Measurements from ENCODE around the gene GALNT10. TPM values are rescaled to one million over a fixed set of nuclear protein-coding genes. Genes with fewer than 3 reads are reported as not detected.

Gene GALNT10
- total RNA-seq, 2 donors from 2014 or later, result 32.2 to 44.1 TPM

DNA sequence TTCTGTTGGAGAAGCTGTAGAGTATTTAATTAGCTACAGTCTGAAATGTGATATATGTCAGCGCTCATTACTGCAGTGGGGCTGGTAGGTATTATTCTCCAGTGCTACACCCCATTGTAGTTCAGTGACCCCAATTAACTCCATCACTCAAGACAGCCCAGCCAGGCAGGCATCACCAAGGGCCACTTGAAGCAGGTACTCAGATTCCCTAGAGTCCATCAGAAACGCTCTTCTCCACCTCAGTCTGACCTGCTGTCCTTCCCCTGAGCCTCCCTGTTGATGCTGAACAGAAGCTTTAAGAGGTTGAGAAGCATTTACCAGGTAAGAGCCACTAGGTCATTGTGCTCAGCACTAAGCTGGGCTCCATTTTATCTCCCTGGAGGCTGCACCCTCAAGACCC is 71.8 kb downstream of the GALNT10 start:
- no peak overlapping the region for H3K27ac Mint-ChIP-seq
- ATAC-seq, result no peak
- H3K4me3 Mint-ChIP-seq, result no peak overlapping the region
- peaks cover 14 to 20% of the 10 kb centered on the region in 2 donors for H3K4me1 Mint-ChIP-seq (ENCODE audit: low read depth in 2 of 2)
- H3K36me3 Mint-ChIP-seq, result no peaks in the 10 kb centered on the region
- no peak for DNase-seq (ENCODE audit: low spot score)
- no peaks in the 10 kb centered on the region for H3K27me3 Mint-ChIP-seq
- no peaks in the 10 kb centered on the region for H3K9me3 Mint-ChIP-seq

DNA sequence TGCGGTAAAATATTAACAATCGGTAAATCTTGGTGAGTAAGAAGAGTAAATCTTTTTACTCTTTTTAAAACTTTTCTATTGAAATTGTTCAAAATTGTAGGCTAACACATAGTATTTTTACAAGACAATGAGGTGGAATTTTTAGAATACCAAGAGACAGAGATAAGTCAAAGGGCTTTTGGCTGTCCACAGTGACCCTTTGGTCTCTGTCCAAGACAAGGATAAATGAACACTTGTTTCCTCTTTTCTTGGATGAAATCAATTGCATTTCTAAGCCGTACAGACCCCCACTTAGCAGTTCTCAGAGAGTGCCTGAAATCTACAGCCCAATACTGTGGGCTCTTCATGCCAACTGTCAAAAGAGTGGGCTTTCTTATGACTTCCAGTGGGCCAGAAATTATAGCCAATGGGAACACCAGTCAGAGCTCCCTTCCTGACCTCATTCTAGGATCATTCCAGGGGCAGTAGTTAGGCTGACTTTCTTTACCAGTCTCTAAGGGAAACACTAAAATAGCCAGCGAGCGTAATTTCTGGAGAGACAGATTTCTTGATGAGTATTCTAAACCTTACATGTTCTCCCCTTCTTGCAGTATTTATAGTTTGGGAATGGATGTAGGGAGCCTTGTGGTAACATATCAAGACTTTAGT is 74.1 kb downstream of the GALNT10 start:
- Mint-ChIP-seq H3K4me1 (ENCODE audit: low read depth in 2 of 2) (peaks cover 22 to 23% of the 10 kb centered on the region in 2 donors), H3K27me3 (no peaks in the 10 kb centered on the region), H3K36me3 (no peaks in the 10 kb centered on the region), H3K4me3 (peak overlapping the region; percentile 16), H3K27ac (no peak overlapping the region), H3K9me3 (no peaks in the 10 kb centered on the region)
- no peak for DNase-seq (ENCODE audit: low spot score)
- no peak for ATAC-seq

DNA sequence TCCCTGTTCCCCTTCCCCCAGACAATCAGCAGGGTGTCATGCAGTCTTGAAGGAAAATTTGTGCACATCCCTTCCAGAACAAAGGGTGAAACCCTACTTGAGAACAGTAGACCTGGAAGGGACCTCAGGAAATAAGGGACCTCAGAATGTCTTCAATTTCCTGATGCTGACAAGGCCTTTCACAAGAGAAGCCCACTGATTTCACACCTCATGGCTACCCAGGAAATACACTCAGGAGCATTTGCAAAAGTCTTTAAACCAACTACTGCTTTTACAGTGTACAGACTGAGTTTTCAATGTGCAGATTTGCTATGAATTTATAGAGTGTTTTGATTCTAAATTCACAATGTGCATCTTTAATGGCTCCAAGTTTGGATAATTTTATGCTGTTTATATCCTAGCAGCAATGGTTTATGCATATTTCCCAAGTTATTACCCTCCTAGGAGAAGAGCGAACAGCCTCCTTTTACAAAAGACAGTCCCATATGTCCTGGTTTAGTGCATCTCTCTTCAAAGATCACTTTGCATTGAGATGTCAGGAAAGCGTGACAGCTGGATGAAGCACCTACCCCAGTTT is 74.8 kb downstream of the GALNT10 start:
- ATAC-seq (peak; percentile 59), DNase-seq (ENCODE audit: low spot score) (no peak)
- Mint-ChIP-seq H3K9me3 (no peaks in the 10 kb centered on the region), H3K27ac (no peak overlapping the region), H3K4me1 (ENCODE audit: low read depth in 2 of 2) (peaks cover 22 to 24% of the 10 kb centered on the region in 2 donors), H3K4me3 (peak overlapping the region; percentile 16), H3K27me3 (no peaks in the 10 kb centered on the region), H3K36me3 (no peaks in the 10 kb centered on the region)

DNA sequence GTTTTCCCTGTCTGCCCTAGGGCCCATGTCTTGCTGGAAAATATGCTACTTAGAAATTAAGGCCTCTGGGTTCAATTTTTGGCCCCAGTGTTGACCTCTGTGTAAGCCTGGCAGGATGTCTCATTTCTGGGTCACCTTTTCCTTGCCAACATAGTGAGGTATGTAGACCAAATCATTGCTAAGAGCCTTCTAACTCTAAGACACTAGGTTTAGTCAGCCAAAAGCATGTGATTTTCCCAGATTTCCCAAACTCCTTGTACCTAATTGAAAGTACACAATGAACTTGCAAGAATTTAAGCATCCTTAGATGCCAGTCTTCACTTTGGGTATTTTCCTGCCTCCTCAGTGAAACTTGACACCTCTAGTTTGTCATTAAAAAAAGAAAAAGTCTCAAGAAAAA is 77.0 kb downstream of the GALNT10 start:
- peaks cover 34 to 35% of the 10 kb centered on the region in 2 donors for H3K4me1 Mint-ChIP-seq (ENCODE audit: low read depth in 2 of 2)
- no peak overlapping the region for H3K27ac Mint-ChIP-seq
- H3K27me3 Mint-ChIP-seq, result no peaks in the 10 kb centered on the region
- ATAC-seq, result no peak
- no peak overlapping the region for H3K4me3 Mint-ChIP-seq
- H3K36me3 Mint-ChIP-seq, result no peaks in the 10 kb centered on the region
- H3K9me3 Mint-ChIP-seq, result no peaks in the 10 kb centered on the region
- no peak for DNase-seq (ENCODE audit: low spot score)

DNA sequence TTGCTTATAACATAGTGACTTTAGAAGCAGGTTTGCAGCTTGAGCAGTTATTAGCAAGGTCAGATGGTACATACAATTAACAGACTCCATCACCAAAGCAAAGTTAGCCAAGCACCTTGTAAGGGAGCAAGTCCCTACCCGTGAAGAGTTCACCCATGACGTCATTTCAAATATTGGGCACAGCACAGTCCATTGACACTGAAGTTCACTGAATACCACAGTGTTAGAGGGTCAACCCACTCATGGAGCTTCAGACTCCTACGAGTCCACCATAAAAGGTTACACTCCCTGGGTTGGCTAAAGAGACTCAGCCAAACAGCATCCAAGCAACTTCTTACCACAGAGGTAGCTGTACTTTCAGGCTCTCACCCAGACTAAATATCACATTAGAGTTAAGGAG is 77.5 kb downstream of the GALNT10 start:
- no peak for ATAC-seq
- H3K27me3 Mint-ChIP-seq, result no peaks in the 10 kb centered on the region
- no peak overlapping the region for H3K4me3 Mint-ChIP-seq
- no peak overlapping the region for H3K27ac Mint-ChIP-seq
- no peaks in the 10 kb centered on the region for H3K36me3 Mint-ChIP-seq
- no peaks in the 10 kb centered on the region for H3K9me3 Mint-ChIP-seq
- peaks cover 39 to 40% of the 10 kb centered on the region in 2 donors for H3K4me1 Mint-ChIP-seq (ENCODE audit: low read depth in 2 of 2)
- DNase-seq (ENCODE audit: low spot score), result no peak

DNA sequence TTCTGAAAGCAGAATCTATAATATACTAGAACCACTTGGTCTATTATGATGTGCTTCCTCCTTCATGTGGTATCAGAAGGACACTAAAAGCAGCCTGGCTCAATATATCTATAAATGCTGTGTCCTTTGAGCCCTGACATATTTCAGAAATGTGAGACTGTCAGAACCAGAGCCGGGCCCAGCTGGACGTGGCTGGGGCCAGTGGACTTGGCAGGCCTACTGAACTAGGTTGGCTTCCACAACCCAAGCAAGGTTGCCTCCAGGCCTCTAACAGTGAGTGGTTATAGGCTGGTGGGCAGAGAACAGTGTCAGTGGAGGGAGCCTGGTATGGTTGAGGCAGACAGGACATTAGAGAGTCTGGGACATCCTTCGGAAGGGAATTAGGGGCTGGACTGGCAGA is 78.9 kb downstream of the GALNT10 start:
- no peaks in the 10 kb centered on the region for H3K36me3 Mint-ChIP-seq
- peak overlapping the region in 1 of 2 donors; percentile 53 for H3K27ac Mint-ChIP-seq
- H3K4me3 Mint-ChIP-seq, result no peak overlapping the region
- peaks cover 48 to 51% of the 10 kb centered on the region in 2 donors for H3K4me1 Mint-ChIP-seq (ENCODE audit: low read depth in 2 of 2)
- H3K27me3 Mint-ChIP-seq, result no peaks in the 10 kb centered on the region
- DNase-seq (ENCODE audit: low spot score) (no peak), ATAC-seq (no peak)
- H3K9me3 Mint-ChIP-seq, result no peaks in the 10 kb centered on the region

DNA sequence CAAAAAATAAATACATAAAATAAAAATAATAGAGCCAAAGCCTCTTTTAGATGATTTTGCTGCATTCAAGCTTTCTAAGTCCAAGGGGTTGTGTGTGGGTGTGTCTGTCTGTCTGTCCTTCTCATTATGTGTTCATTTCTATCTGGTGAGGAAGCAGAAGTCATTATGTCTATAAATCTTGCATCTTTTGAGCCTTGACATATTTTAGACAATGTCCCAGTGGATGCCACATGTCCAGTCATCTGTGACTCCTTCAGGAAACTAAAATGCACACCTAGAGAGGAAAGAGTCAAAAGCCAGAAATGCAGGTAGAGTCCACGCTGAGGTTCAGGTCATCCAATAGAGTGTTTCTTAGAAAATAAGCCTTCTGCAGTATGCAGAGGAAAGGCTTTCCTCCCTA is 80.9 kb downstream of the GALNT10 start:
- Mint-ChIP-seq H3K4me3 (no peak overlapping the region), H3K27me3 (no peaks in the 10 kb centered on the region), H3K9me3 (no peaks in the 10 kb centered on the region), H3K27ac (peak overlapping the region in 1 of 2 donors; percentile 73), H3K36me3 (no peaks in the 10 kb centered on the region), H3K4me1 (ENCODE audit: low read depth in 2 of 2) (peaks cover 40 to 47% of the 10 kb centered on the region in 2 donors)
- ATAC-seq (no peak), DNase-seq (ENCODE audit: low spot score) (no peak)

DNA sequence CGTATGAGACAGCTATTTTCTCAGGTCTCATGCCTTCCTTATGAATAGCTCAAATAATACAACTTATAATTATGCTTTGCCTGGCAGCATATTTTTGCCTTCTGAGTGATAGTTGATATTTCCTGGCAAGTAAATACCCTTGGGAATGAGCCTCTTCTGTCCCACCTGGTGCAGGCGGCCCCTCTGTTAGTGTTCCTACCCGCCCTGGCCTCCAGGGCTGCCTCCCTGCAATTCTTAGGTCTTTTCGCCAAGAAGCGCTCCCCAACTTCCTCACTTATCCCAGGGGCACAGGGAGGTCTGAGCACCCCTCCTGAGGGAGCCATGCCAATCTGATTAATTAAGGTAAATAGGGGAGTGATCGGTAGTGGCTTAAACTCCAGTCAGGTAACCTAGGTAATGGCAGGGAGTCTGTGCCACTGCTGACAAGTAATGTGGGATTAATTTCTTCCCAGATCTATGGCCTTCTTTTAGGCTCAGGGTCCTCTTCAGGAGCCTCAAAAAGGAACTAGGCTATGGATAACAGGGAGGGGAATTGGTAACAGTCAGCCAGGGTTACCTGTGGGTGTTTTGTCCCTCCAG is 81.5 kb downstream of the GALNT10 start:
- Mint-ChIP-seq H3K9me3 (no peaks in the 10 kb centered on the region), H3K27me3 (no peaks in the 10 kb centered on the region), H3K27ac (peak overlapping the region in 1 of 2 donors; percentile 73), H3K4me1 (ENCODE audit: low read depth in 2 of 2) (peaks cover 46 to 48% of the 10 kb centered on the region in 2 donors), H3K4me3 (no peak overlapping the region), H3K36me3 (no peaks in the 10 kb centered on the region)
- DNase-seq (ENCODE audit: low spot score), result no peak
- ATAC-seq, result no peak

DNA sequence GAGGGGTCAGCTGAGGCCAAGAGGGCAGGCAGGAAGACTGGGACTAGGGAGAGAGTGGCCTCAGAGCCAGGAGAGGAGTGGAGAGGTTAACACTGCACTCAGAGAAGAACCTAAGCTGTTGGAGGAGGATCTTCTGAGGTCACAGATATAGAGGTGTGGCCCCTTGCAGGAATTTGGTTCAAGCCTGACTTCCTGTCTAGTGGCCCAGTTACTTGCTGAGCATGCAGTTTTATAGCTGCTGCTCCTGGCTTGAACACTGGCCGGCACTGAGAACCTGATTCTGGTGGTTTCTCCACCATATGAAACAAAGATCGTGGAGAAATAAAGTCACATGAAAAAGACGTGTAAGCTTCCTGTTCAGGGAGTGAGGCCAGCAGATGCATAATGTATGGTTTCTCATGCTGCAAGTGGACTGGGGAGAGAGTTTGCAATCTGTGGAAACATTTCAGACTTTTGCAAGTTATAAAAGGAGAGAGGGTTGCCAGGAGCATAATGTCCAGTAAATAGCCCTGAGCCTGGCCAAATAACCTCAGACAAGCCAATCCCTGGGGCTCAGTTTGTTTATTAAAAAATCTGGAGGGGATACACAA is 82.6 kb downstream of the GALNT10 start:
- DNase-seq (ENCODE audit: low spot score) (no peak), ATAC-seq (peak; percentile 74 to 84)
- Mint-ChIP-seq H3K27me3 (no peaks in the 10 kb centered on the region), H3K36me3 (no peaks in the 10 kb centered on the region), H3K4me3 (peak overlapping the region; percentile 63), H3K27ac (peak overlapping the region; percentile 52 to 73), H3K4me1 (ENCODE audit: low read depth in 2 of 2) (peaks cover 52 to 58% of the 10 kb centered on the region in 2 donors), H3K9me3 (no peaks in the 10 kb centered on the region)

DNA sequence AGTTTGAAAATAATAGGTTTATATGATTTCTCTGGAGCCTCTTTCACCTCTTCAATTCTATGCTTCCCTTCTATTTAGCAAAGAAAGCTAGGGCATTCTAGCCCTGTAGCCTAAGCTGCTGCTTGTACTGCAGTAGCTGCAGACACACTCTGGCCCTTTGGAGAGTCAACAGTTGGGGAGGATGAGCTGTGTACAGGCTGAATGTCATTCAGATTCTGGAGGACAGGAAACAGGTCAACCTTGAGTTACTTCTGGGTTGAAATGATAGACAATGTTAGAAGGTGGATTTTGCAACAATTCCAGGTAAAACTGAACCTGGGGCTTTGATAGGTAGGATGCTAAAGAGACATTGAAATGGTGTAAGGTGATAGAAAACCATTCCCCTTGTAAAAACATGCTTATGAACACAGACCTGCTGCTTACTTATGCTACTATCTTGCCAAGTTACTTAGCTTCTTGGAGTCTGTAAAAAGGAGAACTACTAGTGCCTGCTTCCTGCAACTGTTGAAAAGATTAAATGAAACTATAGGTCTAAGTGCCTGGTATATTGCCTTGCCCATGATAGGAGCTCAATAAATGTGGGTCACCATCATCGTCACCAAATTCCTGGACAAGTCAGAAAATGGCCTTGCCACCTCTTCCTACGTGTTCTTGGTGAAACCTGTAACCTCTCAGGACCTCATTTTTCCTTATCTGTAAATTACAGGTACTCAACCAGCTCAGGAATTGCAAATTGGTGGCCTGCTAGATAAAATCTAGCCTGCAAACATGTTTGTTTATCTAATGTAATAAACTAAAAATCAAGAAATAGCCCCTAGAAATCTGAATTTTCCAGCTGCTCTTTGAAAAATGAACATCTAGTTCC is 83.7 kb downstream of the GALNT10 start:
- H3K4me1 Mint-ChIP-seq (ENCODE audit: low read depth in 2 of 2), result peaks cover 57 to 63% of the 10 kb centered on the region in 2 donors
- DNase-seq (ENCODE audit: low spot score) (no peak), ATAC-seq (no peak)
- H3K4me3 Mint-ChIP-seq, result no peak overlapping the region
- H3K36me3 Mint-ChIP-seq, result no peaks in the 10 kb centered on the region
- no peaks in the 10 kb centered on the region for H3K9me3 Mint-ChIP-seq
- no peaks in the 10 kb centered on the region for H3K27me3 Mint-ChIP-seq
- peak overlapping the region in 1 of 2 donors; percentile 73 for H3K27ac Mint-ChIP-seq

DNA sequence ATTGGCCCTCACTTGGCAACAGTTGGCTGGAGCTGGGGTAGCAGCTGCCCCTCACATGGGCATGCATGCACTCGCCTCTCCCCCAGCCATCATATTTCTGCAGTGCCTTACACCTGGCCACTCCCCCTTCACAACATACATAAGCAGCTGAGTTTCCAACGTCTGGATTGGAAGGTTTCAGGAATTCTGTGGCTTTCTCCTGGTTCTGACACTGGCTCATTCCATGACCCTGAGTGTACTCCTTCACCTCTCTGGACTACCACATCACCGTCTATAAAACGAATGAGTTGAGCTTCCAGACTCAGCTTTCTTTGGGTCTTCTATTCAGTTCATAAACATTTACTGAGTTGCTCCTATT is 84.3 kb downstream of the GALNT10 start:
- no peak for ATAC-seq
- peaks cover 57 to 59% of the 10 kb centered on the region in 2 donors for H3K4me1 Mint-ChIP-seq (ENCODE audit: low read depth in 2 of 2)
- no peak for DNase-seq (ENCODE audit: low spot score)
- no peaks in the 10 kb centered on the region for H3K27me3 Mint-ChIP-seq
- peak overlapping the region in 1 of 2 donors; percentile 60 for H3K27ac Mint-ChIP-seq
- no peaks in the 10 kb centered on the region for H3K36me3 Mint-ChIP-seq
- no peak overlapping the region for H3K4me3 Mint-ChIP-seq
- no peaks in the 10 kb centered on the region for H3K9me3 Mint-ChIP-seq

DNA sequence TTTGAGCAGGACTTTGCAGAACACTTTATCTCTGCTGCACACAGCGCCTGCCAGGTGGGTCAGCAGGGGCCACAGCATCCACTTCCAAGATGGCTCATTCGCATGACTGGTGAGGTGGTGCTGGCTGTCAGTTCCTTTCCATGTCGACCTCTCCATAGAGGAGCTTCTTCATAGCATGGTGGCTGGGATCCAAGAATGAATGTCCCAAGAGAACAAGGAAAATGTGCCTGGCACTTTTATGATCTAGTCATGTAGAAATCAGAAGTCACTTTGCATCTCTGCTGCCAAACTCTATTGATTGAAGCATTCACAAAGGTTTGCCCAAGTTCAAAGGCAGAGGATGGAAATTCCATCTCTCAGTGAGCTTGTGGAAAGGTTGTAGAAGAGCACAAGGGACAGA is 85.0 kb downstream of the GALNT10 start:
- H3K27ac Mint-ChIP-seq, result peak overlapping the region in 1 of 2 donors; percentile 60
- ATAC-seq (no peak), DNase-seq (ENCODE audit: low spot score) (no peak)
- no peaks in the 10 kb centered on the region for H3K9me3 Mint-ChIP-seq
- H3K4me3 Mint-ChIP-seq, result no peak overlapping the region
- peaks cover 57 to 58% of the 10 kb centered on the region in 2 donors for H3K4me1 Mint-ChIP-seq (ENCODE audit: low read depth in 2 of 2)
- H3K36me3 Mint-ChIP-seq, result no peaks in the 10 kb centered on the region
- no peaks in the 10 kb centered on the region for H3K27me3 Mint-ChIP-seq

DNA sequence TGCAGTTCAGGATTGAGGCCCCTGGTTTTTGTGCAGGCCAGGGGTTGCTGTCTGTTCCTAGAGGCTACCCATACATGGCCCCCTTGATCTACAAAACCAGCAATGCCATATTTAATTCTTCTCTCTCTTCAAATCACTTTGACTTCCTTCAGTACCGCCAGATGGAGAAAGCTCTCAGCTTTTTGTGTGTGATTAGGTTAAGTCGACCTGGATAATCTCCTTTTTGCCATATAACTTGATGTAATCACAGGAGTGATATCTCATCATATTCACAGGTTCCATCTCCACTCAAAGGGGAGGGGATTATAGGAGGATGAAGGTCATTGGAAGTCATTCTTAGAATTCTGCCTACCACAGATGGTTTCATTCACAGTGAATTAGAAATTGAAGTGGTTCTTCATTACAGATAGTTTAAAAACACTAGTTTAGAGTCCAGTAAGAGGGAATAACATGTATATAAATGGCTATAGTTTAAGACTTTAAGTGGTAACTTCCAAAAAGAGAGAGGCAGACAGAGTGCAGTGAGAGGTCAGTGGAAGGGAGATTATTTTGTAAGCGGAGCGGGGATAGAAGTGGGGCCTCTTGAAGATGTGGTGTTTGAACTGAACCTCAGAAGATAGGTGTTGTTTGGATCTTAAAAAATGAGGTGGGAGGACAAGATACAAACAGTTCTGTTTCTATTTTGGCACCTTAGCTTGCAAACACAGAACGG is 85.9 kb downstream of the GALNT10 start:
- no peaks in the 10 kb centered on the region for H3K27me3 Mint-ChIP-seq
- no peak for DNase-seq (ENCODE audit: low spot score)
- H3K4me3 Mint-ChIP-seq, result no peak overlapping the region
- no peak for ATAC-seq
- H3K27ac Mint-ChIP-seq, result peak overlapping the region in 1 of 2 donors; percentile 7
- peaks cover 56 to 58% of the 10 kb centered on the region in 2 donors for H3K4me1 Mint-ChIP-seq (ENCODE audit: low read depth in 2 of 2)
- no peaks in the 10 kb centered on the region for H3K36me3 Mint-ChIP-seq
- H3K9me3 Mint-ChIP-seq, result no peaks in the 10 kb centered on the region
